Endometrial microvascular endothelial cells (primary cell): ENCODE data around the gene PRKCH. TPM values are rescaled to one million over a fixed set of nuclear protein-coding genes. Genes with fewer than 3 reads are reported as not detected.

Source experiments
- in situ Hi-C: cut with HindIII; loops from 2 replicates; pipeline ENCODE4 v1.10.0; 2017; ENCODE audit warnings: low sequenced_read_pairs, low pct_unique_long_range_greater_than_20kb; ENCODE audit errors: inconsistent ontology term
- total RNA-seq: library from RNA; depleted of rRNA; stranded (reverse); fragments of >200 nt; gene quantifications from one replicate; pipeline ENCODE4 v1.2.3, GENCODE V29; 2015; ENCODE audit errors: inconsistent ontology term

PRKCH gene
- total RNA-seq, 1 donor from 2014 or later, result 116 TPM

DNA sequence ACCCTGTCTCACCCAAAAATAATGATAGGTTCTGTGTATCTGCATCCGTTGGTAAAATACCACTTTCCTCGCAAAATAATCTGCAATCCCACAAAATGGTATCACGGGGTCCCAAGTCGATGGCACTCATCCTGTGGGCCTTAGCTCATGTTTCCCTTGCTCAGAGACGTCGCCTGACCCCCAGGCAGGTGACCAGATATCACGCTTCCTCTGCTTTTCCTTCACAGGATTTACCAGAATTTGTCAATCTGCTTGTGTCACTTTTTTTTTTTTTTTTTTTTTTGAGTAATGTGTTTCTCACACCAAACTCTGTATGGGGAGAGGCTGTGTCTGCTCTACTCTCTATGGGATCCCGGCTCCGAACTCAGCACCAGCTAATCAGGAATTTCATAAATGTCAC is 162.7 kb downstream of the PRKCH start:
- in situ Hi-C loops, result loop anchor here (25.0 kb wide), 1 partner anchor 228 kb away; no protein-coding TSS in a partner anchor

DNA sequence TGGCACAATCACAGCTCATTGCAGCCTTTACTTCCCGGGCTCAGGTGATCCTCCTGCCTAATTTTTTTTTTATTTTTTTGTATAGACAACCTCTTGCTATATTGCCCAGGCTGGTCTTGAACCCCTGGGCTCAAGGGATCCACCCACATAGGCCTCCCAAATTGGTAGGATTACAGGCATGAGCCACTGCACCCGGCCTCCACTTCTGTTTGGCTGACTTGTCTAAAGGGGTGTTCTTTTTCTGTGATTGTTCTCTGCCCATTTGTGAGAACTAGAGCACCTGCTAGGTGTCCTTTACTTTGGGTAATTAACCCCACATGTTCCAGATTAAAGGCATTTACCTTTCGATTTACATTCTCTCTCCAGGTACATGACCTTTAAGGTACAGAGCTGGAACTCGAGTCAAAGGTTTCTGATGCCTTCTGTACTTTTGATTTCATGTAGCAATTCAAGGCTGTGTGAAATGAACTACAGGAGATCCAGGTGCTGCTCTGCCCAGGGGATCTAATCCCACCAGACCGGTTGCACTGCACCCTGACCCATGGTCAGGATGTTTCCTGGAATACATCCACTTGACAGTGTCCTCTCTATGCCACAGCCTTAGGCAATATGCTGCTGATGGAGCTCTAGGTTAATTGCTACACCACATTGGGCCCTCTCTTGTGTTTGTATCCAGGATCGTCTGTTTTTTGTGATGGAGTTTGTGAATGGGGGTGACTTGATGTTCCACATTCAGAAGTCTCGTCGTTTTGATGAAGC is 163.6 kb downstream of the PRKCH start:
- in situ Hi-C loops, result loop anchor here (25.0 kb wide), 1 partner anchor 227 kb away; no protein-coding TSS in a partner anchor

DNA sequence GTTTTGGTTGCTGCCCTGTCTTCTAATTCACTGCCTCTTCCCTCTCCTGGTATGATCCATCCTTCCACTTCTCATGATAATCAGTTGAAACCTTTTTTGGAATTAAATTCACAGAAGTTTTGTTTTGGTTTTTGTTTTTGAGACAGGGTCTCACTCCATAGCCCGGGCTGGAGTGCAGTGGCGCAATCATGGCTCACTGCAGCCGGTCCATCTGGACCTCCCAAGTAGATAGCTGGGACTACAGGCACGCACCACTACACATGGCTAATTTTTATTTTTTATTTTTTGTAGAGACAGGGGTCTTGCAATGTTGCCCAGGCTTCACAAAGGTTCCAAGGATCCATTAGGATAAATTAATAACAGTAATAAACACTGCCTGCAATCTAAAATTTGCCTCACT is 164.3 kb downstream of the PRKCH start:
- in situ Hi-C loops, result loop anchor here (25.0 kb wide), 1 partner anchor 227 kb away; no protein-coding TSS in a partner anchor

DNA sequence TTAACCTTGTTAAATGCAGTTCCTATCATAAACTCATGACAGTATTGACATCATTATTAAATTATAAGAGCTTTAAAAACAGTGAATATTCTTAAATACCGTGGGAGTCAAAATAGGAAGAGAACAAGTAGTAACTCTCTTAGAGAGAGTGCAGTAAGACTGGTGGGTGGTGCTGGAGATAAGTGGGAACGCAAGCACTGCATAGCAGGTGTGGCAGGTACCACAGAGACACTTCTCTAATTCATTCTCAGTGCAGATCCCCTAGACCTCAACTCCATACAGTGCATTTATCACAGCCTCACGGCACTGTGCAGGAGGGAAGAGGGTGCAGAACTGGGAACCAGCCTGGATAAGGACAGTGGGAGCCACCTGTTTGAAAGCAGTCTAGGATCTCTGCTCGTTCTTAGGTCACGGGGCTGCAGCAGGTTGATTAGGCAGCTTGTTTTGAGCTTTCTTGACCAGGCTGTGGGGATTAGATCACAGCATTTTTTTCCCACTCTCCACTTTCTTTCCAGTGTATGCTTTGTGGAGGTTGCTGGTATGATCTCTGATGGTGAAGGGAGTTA is 165.6 kb downstream of the PRKCH start:
- in situ Hi-C loops, result loop anchor here (25.0 kb wide), 1 partner anchor 225 kb away; no protein-coding TSS in a partner anchor

DNA sequence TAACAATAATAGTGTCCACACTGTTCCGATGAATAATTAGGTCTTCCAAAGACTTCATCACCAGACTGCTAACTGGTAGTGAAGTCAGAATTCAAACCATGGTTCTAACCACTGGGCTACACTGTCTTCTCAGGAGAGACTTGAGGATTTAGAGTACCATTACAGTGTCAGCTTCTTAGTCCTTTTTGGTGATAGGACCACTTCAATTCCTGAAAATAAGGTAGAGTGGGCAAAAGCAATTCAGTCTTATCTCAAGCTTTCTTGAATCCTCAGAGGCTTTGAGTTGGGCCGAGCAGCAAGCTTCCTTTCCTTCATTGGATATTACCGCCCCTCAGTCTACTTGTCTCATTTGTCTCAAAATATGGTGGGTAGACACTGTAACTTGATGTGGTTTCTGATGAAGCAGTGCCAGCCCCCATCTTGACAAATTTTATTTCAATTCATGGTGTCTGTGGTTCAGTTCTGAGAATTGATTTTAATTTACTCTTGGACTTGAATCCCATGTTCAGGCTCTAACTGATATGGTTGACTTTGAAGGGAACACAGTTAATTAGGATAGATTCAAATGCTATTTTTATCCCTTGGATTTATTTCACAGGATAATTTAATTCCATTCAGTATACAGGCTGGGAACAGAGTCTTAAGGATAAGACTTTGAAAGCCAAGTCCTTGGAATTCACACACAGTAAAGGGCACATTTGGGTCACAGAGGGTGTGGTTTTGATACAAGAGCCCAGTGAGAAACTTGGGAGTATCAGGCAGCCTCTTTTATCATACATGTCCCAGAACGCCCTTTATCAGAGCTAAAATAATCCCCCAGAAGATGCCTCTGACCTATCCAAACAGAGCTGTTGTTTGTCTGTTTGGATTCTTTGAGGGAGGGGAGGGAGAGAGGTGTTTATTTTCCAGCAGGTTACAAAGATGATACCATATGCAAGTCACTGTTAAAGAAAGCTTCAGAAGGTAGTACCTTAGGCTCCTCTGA is 167.3 kb downstream of the PRKCH start:
- in situ Hi-C loops, result loop anchor here (25.0 kb wide), 1 partner anchor 224 kb away; no protein-coding TSS in a partner anchor

DNA sequence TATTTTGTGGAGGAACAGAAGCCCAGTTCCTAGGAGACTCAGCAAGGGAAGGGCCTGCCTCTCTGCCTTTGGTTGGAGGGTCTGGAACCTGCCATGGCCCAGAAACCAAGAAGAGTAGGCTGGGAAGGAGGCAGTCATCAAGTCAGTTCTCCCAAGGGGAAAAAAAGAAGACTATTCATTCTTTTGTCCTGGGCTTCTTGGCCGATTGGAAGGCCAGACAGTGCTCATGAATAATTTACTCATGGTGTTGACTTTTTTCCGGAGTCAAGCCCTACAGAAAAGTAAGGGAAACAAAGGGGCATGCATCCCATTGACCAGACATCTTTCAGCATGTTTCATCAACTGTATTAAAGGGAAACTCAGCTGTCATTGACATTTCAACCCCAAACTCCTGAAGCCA is 168.1 kb downstream of the PRKCH start:
- in situ Hi-C loops, result loop anchor here (25.0 kb wide), 1 partner anchor 223 kb away; no protein-coding TSS in a partner anchor

DNA sequence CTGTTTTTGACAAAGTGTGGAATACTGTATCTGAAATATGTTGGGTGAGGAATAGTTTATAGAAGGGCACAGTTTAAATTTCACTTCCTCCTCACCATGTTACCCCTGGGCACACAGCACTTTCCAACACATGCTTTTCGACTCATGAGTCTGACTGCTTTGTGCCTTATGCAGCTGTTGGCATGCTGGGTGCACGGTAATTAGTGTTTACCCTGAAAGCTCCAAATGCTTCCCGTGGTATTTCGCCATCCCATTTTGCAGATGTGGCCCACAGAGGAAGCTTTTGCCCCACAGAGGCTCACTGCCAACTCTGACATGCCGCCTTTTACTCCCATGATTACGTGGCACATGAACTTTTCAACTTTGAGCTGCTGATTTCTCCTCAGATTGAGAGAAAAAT is 168.6 kb downstream of the PRKCH start:
- in situ Hi-C loops, result loop anchor here (25.0 kb wide), 1 partner anchor 222 kb away; no protein-coding TSS in a partner anchor

DNA sequence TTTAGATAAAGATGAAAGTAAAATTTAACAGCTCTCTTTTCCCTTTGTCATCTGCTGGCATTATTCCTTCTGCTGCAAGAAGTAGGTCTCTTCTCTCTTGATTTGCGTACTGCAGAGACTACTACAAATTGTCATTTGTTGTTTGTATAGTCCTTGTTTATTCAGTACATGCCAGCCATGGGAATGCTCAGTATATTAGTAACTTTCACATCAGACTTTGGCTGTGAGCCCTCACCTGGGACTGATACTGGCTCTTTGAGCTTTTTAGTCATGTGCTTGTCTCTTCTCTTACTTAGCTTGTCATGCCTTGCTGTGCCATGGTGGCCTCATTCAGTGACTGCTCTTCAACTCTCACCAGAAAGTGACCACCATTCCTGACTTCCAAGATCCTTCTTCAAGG is 169.8 kb downstream of the PRKCH start:
- in situ Hi-C loops, result loop anchor here (25.0 kb wide), 1 partner anchor 221 kb away; no protein-coding TSS in a partner anchor

DNA sequence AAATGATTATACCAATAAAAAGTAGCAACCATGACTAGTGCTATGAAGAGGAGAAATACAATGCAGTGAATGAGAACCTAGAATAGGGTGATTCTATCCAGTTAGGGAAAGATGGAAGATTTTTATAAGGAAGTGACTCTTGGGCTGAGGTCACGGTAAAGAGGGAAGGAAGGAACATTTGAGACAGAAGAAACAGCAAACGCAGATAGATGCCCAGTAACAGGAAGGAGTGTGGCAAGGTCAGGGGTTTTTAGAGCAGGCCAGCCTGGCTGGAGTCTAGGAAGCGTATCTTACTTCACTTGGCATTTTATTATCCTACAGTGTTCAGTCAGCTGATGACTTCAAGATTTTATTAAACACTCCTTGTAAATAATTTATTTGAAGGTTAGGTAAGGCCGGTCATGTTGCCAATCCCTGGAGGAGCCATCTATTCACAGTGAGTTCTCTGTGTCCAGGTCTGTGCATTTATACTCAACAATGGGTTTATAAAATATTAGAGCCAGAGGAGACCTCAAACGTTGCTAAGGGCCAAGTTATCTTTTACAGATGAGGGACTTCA is 170.6 kb downstream of the PRKCH start:
- in situ Hi-C loops, result loop anchor here (25.0 kb wide), 1 partner anchor 220 kb away; no protein-coding TSS in a partner anchor

DNA sequence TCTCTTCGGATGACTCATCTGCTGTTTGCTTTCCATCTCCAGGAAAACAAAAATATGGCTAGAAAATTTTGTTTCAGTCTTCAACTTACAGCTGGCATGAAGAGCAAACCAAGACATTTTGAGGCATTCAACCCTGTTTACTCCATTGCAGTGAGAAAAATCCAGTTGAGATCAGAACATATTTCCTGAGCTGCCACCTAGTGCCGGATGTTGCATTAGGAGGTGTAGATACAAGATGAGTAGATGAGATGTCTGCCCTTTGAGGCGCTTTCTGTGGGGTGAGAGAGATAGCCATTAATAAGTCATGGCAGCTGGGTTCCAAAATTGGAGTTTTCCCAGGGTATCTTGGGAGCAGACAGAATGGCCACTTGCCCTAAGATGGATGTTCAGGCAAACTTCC is 171.1 kb downstream of the PRKCH start:
- in situ Hi-C loops, result loop anchor here (25.0 kb wide), 1 partner anchor 220 kb away; no protein-coding TSS in a partner anchor

DNA sequence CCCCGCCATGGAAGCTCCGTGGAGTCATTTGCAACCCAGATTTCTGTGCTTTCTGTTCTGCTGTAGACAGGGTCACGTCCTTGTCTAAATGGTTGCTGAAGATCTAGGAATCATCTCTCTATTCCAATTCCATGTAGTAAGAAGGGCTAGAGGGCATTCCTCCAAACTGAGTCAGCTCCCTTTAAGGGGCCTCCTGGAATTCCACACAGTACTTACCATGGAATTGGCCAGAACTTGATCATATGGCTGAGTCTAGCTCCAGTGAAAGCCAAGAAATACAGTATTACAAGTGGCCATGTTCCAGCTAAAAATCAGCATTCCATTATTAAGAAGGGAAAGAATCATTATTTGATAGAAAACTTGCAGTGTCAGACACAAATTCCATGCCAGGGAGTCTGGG is 171.9 kb downstream of the PRKCH start:
- in situ Hi-C loops, result loop anchor here (25.0 kb wide), 1 partner anchor 219 kb away; no protein-coding TSS in a partner anchor

DNA sequence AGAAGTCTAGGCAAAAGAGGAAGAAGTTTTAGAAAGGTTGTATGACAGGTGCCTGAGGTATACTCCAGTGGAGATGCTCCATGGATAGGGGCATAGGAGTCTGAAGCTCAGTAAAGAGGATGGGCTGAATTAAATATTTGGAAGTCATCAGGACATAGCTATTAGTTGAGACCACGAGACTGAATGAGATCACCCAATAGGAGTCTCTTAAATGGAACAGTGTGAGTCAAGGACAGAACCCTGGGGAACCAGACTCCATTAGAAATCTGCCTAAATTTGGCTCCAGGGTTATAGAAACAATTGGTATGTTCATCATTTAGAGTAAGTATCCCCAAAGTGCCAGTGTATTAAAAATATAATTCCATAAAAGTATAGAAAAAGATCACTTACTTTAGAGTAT is 172.6 kb downstream of the PRKCH start:
- in situ Hi-C loops, result loop anchor here (25.0 kb wide), 1 partner anchor 218 kb away; no protein-coding TSS in a partner anchor

DNA sequence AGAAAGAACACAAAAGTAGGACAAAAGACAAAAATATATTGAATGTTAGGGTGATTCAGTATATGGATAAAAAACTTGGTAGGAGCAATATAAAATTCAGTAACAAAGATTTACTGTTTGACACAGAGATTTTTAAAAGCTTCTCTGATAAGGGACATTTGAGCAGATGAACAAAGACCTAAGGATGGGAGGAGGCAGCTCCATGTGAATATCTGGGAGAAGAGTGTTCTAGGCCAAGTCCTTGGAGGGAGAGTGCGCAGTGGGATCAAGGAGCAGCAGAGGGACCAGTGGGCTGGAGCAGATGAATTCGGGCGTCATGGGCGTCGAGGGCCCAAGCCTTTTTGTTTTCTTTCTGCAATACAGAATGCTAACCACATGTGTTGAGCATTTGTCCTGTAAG is 174.4 kb downstream of the PRKCH start:
- in situ Hi-C loops, result loop anchor here (25.0 kb wide), 1 partner anchor 216 kb away; no protein-coding TSS in a partner anchor

DNA sequence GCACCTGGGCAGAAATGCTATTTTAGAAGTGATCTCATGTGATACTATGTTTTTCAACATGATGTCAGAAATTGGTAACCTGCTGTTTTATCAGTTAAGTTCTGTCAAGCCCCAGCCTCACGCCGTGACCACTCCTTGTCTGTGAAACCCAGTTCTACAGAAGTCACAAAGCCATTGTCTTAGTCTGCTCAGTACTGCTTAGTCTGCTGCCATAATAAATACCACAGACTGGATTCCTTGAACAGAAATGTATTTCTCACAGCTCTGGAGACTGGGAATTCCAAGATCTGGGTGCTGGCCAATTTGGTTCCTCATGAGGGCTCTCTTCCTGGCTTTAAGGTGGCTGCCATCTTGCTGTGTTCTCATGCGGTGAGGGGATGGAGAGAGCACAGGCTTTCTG is 176.9 kb downstream of the PRKCH start:
- in situ Hi-C loops, result loop anchor here (25.0 kb wide), 1 partner anchor 214 kb away; no protein-coding TSS in a partner anchor

DNA sequence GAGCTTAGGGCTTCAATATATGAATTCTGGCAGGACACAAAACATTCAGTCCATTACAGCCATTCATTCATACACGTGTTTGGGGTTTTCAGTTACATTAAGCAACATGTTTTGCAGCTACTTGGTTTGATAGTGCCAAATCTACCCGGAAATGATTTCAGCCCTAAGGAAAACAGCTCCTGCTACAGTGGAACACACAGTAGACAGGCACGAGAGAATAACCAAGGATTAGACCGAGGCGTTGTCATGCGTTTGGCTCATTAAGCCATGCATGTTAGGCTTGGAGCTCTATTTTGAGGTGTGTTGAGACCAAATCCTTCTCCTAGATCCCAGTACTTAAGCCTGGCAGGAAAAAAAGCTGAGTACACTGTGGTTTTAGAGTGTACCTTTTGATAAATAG is 177.4 kb downstream of the PRKCH start:
- in situ Hi-C loops, result loop anchor here (25.0 kb wide), 1 partner anchor 213 kb away; no protein-coding TSS in a partner anchor

DNA sequence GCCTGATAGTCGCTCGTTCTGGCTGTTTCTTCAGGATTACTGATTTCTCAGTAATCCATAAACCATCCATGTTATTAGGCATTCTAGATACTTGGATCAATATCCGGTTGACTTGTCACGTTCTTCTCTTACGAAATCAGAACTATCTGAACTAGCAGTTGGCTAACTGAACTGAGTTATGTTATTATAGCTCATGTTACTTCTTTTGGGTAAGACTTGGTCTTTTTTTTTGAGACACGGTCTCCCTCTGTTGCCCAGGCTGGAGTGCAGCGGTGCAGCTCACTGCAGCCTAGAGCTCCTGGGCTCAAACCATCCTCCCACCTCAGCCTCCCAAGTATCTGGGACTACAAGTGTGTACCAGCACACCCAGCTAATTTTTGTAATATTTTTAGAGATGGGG is 178.6 kb downstream of the PRKCH start:
- in situ Hi-C loops, result loop anchor here (25.0 kb wide), 1 partner anchor 212 kb away; no protein-coding TSS in a partner anchor

DNA sequence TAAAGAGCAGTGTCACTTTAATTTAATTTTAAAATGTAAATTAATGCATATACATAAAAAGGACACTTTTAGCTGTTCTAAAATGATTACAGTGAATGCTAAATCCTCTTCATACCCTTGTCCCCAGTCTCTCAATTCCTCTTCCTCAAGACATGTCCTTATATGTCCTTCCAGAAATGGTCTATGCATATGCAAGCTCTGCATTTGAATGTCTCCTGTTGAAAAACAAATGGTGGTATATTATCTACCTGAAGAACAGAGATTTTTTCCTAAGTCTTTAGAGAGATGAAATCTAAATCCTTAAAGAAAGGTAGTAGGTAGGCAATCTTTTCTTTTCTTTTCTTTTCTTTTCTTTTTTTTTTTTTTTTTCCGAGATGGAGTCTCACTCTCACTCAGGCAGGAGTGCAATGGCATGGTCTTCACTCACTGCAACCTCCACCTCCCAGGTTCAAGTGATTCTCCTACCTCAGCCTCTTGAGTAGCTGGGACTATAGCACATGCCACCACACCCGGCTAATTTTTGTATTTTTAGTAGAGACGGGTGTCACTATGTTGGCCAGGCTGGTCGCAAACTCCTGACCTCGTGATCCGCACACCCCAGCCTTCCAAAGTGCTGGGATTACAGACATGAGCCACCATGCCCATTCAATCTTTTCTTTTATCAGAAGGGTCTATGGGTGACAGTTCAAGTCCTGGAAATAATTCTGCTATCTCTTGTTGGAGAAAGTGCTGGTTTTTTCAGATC is 180.5 kb downstream of the PRKCH start:
- in situ Hi-C loops, result no loop called here
